K562 (cell line): ENCODE measurements around the gene SNAPC3.

Experiments
- CTCF ChIP-seq, 3 experiments: IDR thresholded peaks in 2 of 3; conservative IDR thresholded peaks in 1 of 3; 2 replicates each; pipeline ENCODE4 v1.5.1; 2011 to 2012; ENCODE audit warnings: low read length in 3 of 3, mild to moderate bottlenecking in 3 of 3, control low read depth in 2 of 3, improper control_type of control experiment in 1 of 3, inconsistent platforms in 1 of 3, low read depth in 1 of 3, mixed read lengths in 1 of 3, moderate library complexity in 1 of 3; ENCODE audit not compliant: insufficient read depth in 2 of 3
- CUX1 ChIP-seq: fragments of 200-800 bp; sonication (Bioruptor generic); IDR thresholded peaks from 2 replicates; pipeline ENCODE4 v1.6.1; 2016; ENCODE audit warnings: missing genetic modification characterization, missing compliant biosample characterization
- MYC ChIP-seq, 2 experiments: fragments of 250-450 bp in 1 of 2; sonication (Bioruptor Pico) in 1 of 2; IDR thresholded peaks; 2 replicates each; pipeline versions ENCODE4 v1.5.1 to v1.6.1; 2012 to 2021; ENCODE audit warnings: low read depth in 2 of 2, borderline replicate concordance in 1 of 2, improper control_type of control experiment in 1 of 2, low read length in 1 of 2, mild to moderate bottlenecking in 1 of 2, moderate library complexity in 1 of 2
- NCOA4 ChIP-seq: fragments of 450-650 bp; IDR thresholded peaks from 2 replicates; pipeline ENCODE4 v1.6.1; 2018; ENCODE audit warnings: mild to moderate bottlenecking; ENCODE audit not compliant: partially characterized antibody
- POLR2A ChIP-seq: fragments of 450-650 bp; conservative IDR thresholded peaks from 2 replicates; pipeline ENCODE4 v1.6.1; 2016
- RNF2 ChIP-seq: sonication (generic); IDR thresholded peaks from 2 replicates; pipeline ENCODE4 v1.6.1; 2016
- ZKSCAN8 ChIP-seq: fragments of 200-800 bp; sonication (Bioruptor generic); IDR thresholded peaks from 2 replicates; pipeline ENCODE4 v1.6.1; 2016; ENCODE audit warnings: missing genetic modification characterization, missing compliant biosample characterization

DNA sequence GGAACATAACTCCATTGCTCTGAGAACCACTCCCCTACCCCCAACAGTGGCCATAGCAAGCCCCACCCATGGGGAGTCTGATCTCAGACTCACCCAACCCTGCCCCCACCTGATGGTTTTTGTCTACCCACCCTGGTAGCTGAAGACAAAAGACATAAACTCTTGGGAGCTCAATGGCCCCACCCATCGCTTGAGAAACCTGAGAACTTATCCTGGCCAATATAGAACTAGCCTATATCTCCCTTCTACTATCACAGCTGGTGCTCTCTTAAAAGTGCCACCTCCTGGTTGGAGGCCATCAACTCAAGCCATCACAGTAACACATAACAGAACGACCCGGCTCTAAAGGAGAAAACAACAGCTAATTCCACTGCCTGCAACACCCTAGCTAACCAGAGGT is 47.9 kb upstream of the SNAPC3 start:
- no peak for TF ChIP-seq CTCF (IDR thresholded peaks at IDR 0.05 in 2 of 3, conservative IDR thresholded peaks at IDR 0.05 in 1 of 3; ENCODE audit: insufficient read depth in 2 of 3, low read depth in 1 of 3, low read length in 3 of 3)
- TF ChIP-seq CUX1 = no peak
- no peak for TF ChIP-seq RNF2
- no peak for TF ChIP-seq POLR2A
- TF ChIP-seq MYC (IDR thresholded peaks at IDR 0.05; ENCODE audit: low read depth, low read length) = no peak
- TF ChIP-seq MYC (CRISPR knock-in tag; IDR thresholded peaks at IDR 0.05; ENCODE audit: borderline replicate concordance, low read depth) = no peak
- no peak for TF ChIP-seq ZKSCAN8 (CRISPR knock-in tag)
- TF ChIP-seq NCOA4 = no peak
